Prostate gland (tissue), 2 donors: ENCODE data around the gene VAC14.

Source experiments
- CTCF ChIP-seq, 4 experiments: fragments of 200-600 bp in 2 of 4; fragments of 450-650 bp in 2 of 4; sonication (generic) in 2 of 4; IDR thresholded peaks; 1 replicate in 3 of 4; 2 replicates in 1 of 4; pipeline ENCODE4 v1.5.1; 2016 to 2019; ENCODE audit warnings: antibody characterized with exemption in 4 of 4, mild to moderate bottlenecking in 2 of 4, moderate library complexity in 2 of 4
- POLR2A ChIP-seq: fragments of 450-650 bp; IDR thresholded peaks from one replicate; pipeline ENCODE4 v1.6.1; 2016; ENCODE audit warnings: antibody characterized with exemption, mild to moderate bottlenecking

- TF ChIP-seq POLR2A (no peak), CTCF (IDR thresholded peaks at IDR 0.05) (no peak)
These were observed 70.0 kb downstream of the VAC14 start for GRCh38 chr16:70730944-70731343.
